Measurements from ENCODE around the gene ARV1.
"Not testable (repeated sequence)": the region's sequence is repeated elsewhere in the genome, so short reads cannot be mapped to it uniquely, and the experiment has no call there.

The ARV1 gene

DNA sequence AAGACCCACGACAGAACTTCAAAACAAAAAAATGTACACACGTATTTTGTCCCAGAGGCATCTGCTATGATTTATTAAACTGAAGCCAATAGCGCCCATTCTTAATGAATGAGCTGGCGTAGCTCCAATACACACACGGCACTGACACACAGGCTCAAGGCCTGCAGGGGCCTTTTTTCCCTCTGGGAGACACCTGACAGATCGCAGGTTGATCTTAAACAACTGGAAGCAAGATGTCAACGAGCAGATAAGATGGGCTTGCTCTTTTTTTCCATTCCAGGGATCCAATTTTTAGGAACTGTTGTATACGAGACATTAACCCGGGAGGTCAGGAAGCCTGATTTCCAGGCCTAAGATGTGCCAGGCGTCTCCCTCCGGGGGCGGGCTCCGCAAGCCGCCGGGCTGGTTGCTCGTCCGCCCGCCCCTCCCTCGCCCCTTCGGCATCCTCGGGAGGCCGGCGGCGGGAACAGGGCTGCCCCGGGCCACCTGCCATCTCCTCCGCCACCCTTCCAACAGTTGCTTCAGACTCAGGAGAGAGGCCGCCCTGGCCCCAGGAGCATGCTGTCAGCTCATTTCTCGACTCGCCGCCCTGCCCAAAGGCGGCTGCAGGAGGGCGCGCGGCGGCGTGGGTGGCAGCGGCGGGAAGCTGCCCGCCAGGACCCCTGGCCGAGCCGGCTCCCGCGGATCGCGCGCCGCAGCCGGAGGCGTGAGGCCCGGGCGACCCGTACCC lies 968 bp upstream of the ARV1 start:
- Histone ChIP-seq H3K9me3 (replicated peaks; ENCODE audit: low read length) (no peaks in the 10 kb centered on the region), H3K4me1 (ENCODE audit: control insufficient read depth, insufficient read depth, low read length) (peaks cover 15% of the 10 kb centered on the region)

DNA sequence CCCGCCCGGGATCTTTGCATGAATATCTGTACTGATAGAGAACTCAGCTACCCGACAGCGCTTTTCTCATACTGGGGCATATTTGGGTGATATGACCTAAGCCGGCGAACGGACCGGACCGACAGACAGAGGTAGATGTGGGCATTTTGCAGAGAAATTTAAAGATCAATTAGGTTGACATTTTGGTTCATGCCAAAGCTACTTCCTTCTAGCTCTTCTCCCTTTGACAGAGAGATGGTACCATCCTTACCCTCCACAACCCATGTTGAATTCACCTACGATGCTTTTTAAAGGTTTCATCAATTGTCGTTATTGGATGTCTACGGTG lies 459 bp downstream of the ARV1 start:
- H3K4me3 ChIP-seq (ENCODE audit: low read length), result peak overlapping the region; percentile 78
- peaks cover 15% of the 10 kb centered on the region for H3K4me1 ChIP-seq (ENCODE audit: control insufficient read depth, insufficient read depth, low read length)
- no peaks in the 10 kb centered on the region for H3K27me3 ChIP-seq (ENCODE audit: control insufficient read depth, insufficient read depth, low read length)
- no peaks in the 10 kb centered on the region for H3K9me3 ChIP-seq (replicated peaks; ENCODE audit: low read length)
- peaks cover 7% of the 10 kb centered on the region for H3K36me3 ChIP-seq (ENCODE audit: insufficient read depth, low read length)
- peak overlapping the region; percentile 80 for H3K4me2 ChIP-seq (ENCODE audit: low read length)
- peak overlapping the region; percentile 73 for H3K9ac ChIP-seq (ENCODE audit: low read depth, low read length)

More for the DNA sequence above, 968 bp upstream of the ARV1 start:
- Histone ChIP-seq H3K27me3 (ENCODE audit: control insufficient read depth, insufficient read depth, low read length) (no peaks in the 10 kb centered on the region), H3K4me2 (ENCODE audit: low read length) (peak overlapping the region; percentile 86), H3K4me3 (ENCODE audit: low read length) (peak overlapping the region; percentile 78), H3K36me3 (ENCODE audit: insufficient read depth, low read length) (peaks cover 7% of the 10 kb centered on the region), H3K9ac (ENCODE audit: low read depth, low read length) (peak overlapping the region; percentile 45)

DNA sequence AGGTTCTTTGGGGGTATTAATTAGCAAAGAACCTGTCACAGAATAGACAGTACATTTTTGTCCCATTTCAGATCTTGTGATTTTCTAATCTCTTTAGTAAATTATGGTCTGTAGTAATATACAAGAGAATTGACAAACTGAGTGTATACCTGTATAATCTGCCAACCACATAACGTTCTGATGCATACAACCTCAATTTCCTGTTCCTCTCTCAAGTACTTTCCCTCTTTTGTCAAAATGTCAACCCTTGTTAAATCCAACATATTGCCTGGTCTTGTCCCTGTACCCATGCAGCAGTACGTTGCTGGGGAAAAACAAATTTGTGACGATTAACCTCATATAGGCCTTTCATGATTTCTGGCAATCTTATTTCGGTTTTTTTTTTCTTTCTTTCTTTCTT lies 1.1 kb downstream of the ARV1 start:
- H3K27me3 ChIP-seq (ENCODE audit: control insufficient read depth, insufficient read depth, low read length), result no peaks in the 10 kb centered on the region
- H3K36me3 ChIP-seq (ENCODE audit: insufficient read depth, low read length), result peaks cover 7% of the 10 kb centered on the region
- peak overlapping the region; percentile 73 for H3K9ac ChIP-seq (ENCODE audit: low read depth, low read length)
- H3K9me3 ChIP-seq (replicated peaks; ENCODE audit: low read length), result no peaks in the 10 kb centered on the region
- peak overlapping the region; percentile 80 for H3K4me2 ChIP-seq (ENCODE audit: low read length)
- peak overlapping the region; percentile 78 for H3K4me3 ChIP-seq (ENCODE audit: low read length)
- peaks cover 15% of the 10 kb centered on the region for H3K4me1 ChIP-seq (ENCODE audit: control insufficient read depth, insufficient read depth, low read length)

DNA sequence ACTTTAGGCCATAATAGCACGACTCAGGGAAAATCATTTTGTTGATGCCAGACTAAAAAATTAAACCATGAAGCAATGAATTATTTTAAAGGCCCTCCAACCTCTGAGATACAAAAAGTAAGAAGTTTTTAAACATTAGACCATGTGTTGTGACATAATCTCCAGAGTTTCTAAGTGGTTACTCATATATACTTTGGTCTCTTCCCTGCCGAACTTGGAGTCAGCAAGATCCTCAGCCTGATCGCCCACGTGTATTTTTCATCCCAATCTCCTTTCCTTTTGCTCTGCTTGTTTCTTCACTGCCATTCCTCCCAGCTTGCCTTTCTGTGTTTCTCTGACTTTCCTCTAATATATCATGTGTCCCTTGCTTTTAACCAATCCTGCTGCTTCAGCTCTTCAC lies 3.8 kb downstream of the ARV1 start:
- H3K4me1 ChIP-seq (ENCODE audit: control insufficient read depth, insufficient read depth, low read length), result peaks cover 19% of the 10 kb centered on the region
- H3K4me2 ChIP-seq (ENCODE audit: low read length), result no peak overlapping the region
- no peak overlapping the region for H3K9ac ChIP-seq (ENCODE audit: low read depth, low read length)
- H3K36me3 ChIP-seq (ENCODE audit: insufficient read depth, low read length), result peaks cover 7% of the 10 kb centered on the region
- no peaks in the 10 kb centered on the region for H3K27me3 ChIP-seq (ENCODE audit: control insufficient read depth, insufficient read depth, low read length)
- H3K9me3 ChIP-seq (replicated peaks; ENCODE audit: low read length), result no peaks in the 10 kb centered on the region
- no peak overlapping the region for H3K4me3 ChIP-seq (ENCODE audit: low read length)

DNA sequence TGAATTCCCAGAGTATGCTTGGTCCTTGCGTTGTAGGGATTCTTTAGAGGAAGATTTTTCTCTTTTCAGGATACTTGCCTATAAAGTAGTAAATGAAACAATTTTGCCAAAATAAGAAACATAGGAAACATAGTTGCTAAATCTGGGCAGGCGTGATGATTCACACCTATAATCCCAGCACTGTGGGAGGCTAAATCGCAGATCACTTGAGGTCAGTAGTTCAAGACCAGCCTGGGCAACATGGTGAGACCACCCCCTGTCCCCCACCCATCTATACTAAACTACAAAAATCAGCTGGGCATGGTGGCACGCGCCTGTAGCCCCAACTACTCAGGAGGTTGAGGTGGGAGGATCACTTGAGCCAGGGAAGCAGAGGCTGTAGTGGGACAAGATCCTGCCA lies 4.9 kb downstream of the ARV1 start:
- no peak overlapping the region for H3K4me2 ChIP-seq (ENCODE audit: low read length)
- no peaks in the 10 kb centered on the region for H3K27me3 ChIP-seq (ENCODE audit: control insufficient read depth, insufficient read depth, low read length)
- H3K36me3 ChIP-seq (ENCODE audit: insufficient read depth, low read length), result peaks cover 10% of the 10 kb centered on the region
- peaks cover 17% of the 10 kb centered on the region for H3K4me1 ChIP-seq (ENCODE audit: control insufficient read depth, insufficient read depth, low read length)
- H3K9ac ChIP-seq (ENCODE audit: low read depth, low read length), result no peak overlapping the region
- H3K4me3 ChIP-seq (ENCODE audit: low read length), result no peak overlapping the region
- H3K9me3 ChIP-seq (replicated peaks; ENCODE audit: low read length), result no peaks in the 10 kb centered on the region

DNA sequence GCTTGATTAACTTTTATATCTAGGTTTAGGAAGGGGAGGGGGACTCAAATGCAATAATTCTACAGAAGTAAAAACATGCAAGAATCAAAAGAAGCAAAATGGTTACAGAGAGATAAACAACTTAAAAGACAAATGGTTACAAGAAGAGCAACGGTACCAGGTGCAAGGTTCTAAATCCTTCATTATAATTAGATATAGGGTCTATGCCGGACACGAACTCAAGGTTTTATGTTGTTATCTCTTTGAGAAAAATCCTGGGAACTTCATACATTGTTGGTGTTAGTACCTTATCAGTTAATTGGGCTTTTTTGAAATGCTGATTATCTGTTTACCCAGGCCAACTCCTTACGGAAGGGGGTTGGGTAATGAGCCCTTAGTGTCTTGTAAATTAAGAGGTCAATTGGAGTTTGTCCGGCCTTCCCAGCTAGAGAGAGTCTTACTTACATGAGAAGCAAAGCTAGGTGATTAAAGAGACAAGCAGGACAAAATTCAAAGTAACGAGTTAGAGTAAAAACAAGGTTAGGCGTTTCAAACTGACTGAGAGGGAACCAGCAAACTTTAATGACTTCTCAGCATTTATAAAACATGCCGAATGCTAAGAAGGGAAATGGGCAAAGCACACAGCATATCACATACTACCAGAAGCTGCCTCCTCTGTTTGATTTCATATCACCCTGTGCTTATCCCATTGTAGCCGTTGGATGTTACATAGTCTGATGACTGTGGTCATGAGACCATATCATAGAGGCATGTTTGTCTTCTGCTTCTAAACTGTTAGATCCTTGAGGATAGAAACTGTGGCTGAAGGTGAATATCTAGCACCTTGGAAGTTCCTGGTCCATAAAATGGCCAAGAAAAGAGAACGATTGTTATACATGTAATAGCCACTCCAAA lies 6.0 kb downstream of the ARV1 start:
- H3K9ac ChIP-seq (ENCODE audit: low read depth, low read length); H3K27me3 ChIP-seq (ENCODE audit: control insufficient read depth, insufficient read depth, low read length); H3K4me2 ChIP-seq (ENCODE audit: low read length); H3K4me3 ChIP-seq (ENCODE audit: low read length); H3K9me3 ChIP-seq (replicated peaks; ENCODE audit: low read length); H3K36me3 ChIP-seq (ENCODE audit: insufficient read depth, low read length): not testable (repeated sequence)
- peaks cover 13% of the 10 kb centered on the region for H3K4me1 ChIP-seq (ENCODE audit: control insufficient read depth, insufficient read depth, low read length)

DNA sequence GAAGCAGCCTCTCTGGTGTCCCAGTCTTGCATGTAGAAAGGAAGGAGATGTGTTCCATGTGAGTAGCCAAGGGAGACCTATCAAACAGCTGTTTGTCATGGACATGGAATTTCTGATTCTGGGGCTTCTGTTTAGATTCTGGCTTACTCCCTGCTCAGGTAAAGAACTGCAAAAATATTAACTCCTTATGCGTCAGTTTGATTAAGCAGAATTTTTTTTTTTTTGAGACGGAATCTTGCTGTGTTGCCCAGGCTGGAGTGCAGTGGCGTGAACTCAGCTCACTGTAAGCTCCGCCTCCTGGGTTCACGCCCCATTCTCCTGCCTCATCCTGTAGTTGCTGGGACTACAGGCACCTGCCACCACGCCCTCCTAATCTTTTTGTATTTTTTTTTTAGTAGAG lies 6.8 kb downstream of the ARV1 start:
- peaks cover 9% of the 10 kb centered on the region for H3K4me1 ChIP-seq (ENCODE audit: control insufficient read depth, insufficient read depth, low read length)
- H3K4me3 ChIP-seq (ENCODE audit: low read length), result no peak overlapping the region
- H3K27me3 ChIP-seq (ENCODE audit: control insufficient read depth, insufficient read depth, low read length), result no peaks in the 10 kb centered on the region
- no peak overlapping the region for H3K4me2 ChIP-seq (ENCODE audit: low read length)
- H3K36me3 ChIP-seq (ENCODE audit: insufficient read depth, low read length), result peaks cover 10% of the 10 kb centered on the region
- H3K9ac ChIP-seq (ENCODE audit: low read depth, low read length), result no peak overlapping the region
- H3K9me3 ChIP-seq (replicated peaks; ENCODE audit: low read length), result no peaks in the 10 kb centered on the region

DNA sequence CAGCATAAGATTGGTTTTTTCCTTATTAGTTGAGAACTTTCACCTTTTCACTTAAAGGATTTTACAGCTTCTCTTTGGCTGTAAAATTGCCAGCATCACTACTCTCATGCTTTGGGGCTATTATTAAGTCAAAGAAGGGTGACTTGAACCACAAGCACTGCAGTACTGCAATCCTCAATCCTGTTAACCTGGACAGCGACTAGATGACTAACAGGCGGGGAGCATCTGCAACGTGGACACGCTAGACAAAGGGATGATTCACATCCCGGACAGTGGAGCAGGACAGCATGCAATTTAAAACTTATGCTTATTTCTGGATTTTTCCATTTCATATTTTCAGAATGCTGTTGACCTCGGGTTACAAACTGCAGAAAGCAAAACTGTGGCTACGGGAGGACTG lies 8.1 kb downstream of the ARV1 start:
- peaks cover 9% of the 10 kb centered on the region for H3K4me1 ChIP-seq (ENCODE audit: control insufficient read depth, insufficient read depth, low read length)
- no peaks in the 10 kb centered on the region for H3K27me3 ChIP-seq (ENCODE audit: control insufficient read depth, insufficient read depth, low read length)
- H3K36me3 ChIP-seq (ENCODE audit: insufficient read depth, low read length), result peaks cover 9% of the 10 kb centered on the region
- no peak overlapping the region for H3K4me3 ChIP-seq (ENCODE audit: low read length)
- H3K9ac ChIP-seq (ENCODE audit: low read depth, low read length), result no peak overlapping the region
- H3K4me2 ChIP-seq (ENCODE audit: low read length), result peak overlapping the region; percentile 6
- no peaks in the 10 kb centered on the region for H3K9me3 ChIP-seq (replicated peaks; ENCODE audit: low read length)

DNA sequence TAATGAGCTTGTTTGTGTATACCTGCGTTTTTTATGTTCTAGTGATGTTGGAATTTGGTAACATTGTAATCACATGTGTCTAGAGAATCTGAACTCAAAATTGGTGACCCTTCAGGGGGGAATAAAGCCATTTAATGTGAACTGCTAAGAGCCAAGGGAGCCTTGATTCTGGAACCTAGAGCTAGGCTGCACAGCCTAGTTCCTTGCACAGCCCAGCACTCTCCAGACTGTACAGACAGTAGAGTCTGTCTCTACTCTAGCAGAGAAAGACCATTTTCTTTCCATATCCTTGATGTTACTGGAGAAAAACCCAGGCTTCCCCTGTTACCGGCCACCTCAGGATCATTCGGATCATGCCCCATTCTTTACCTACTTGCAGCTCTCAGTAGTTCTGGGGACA lies 8.6 kb downstream of the ARV1 start:
- Histone ChIP-seq H3K9ac (ENCODE audit: low read depth, low read length) (no peak overlapping the region), H3K36me3 (ENCODE audit: insufficient read depth, low read length) (peaks cover 12% of the 10 kb centered on the region), H3K9me3 (replicated peaks; ENCODE audit: low read length) (no peaks in the 10 kb centered on the region), H3K4me3 (ENCODE audit: low read length) (no peak overlapping the region), H3K4me2 (ENCODE audit: low read length) (peak overlapping the region; percentile 6), H3K4me1 (ENCODE audit: control insufficient read depth, insufficient read depth, low read length) (peaks cover 9% of the 10 kb centered on the region), H3K27me3 (ENCODE audit: control insufficient read depth, insufficient read depth, low read length) (no peaks in the 10 kb centered on the region)

DNA sequence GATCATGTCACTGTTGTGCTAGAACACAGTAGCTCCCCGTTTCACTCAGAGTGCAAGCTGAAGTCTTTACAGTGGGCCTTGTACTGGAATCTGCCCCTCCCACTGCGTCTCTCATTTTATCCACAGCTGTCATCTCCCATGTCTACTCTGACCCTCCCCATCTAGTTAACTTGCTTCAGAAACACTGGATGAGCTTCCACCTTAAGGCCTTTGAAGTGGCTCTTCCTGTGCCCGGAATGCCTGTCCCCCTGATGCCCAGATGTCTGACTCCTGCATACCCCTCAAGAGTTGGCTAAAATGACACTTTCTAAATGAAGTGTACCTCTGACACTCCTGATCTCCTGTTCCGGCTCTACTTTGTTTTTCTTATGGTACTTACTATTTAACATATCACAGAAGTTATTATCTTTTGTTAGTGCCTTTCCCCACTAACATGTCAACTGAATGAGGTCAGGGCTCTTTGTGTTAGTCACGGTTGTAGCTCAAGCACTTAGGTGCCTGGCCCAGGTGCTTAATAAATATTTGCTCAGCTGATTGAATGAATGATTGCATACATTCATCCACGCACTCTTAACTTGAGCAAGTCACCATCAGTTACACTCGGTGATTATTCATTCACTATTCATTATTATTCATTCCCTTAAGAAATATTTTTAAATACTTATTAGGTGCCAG lies 13.3 kb downstream of the ARV1 start:
- H3K4me2 ChIP-seq (ENCODE audit: low read length), result no peak overlapping the region
- no peaks in the 10 kb centered on the region for H3K9me3 ChIP-seq (replicated peaks; ENCODE audit: low read length)
- no peak overlapping the region for H3K4me3 ChIP-seq (ENCODE audit: low read length)
- peaks cover 24% of the 10 kb centered on the region for H3K36me3 ChIP-seq (ENCODE audit: insufficient read depth, low read length)
- peaks cover 3% of the 10 kb centered on the region for H3K4me1 ChIP-seq (ENCODE audit: control insufficient read depth, insufficient read depth, low read length)
- no peak overlapping the region for H3K9ac ChIP-seq (ENCODE audit: low read depth, low read length)
- H3K27me3 ChIP-seq (ENCODE audit: control insufficient read depth, insufficient read depth, low read length), result no peaks in the 10 kb centered on the region

DNA sequence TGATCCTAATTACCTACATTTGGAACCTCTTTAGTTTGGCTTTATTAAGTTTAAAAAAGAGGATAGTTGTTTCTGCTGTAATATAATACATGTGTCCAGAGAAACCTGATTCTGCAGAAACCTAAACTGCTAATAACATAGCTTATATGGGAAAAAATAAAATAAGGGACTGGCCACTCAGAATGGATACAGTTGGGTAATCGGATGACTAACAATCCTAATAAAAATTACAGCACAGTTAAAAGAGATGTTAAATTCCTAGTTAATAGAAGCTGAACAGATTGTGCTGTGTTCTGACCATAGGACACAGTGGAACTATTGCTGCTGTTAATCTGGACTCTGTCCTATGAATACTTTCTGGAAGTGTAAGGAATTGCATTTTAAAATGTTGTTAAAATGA lies 16.0 kb downstream of the ARV1 start:
- H3K4me2 ChIP-seq (ENCODE audit: low read length), result no peak overlapping the region
- H3K4me1 ChIP-seq (ENCODE audit: control insufficient read depth, insufficient read depth, low read length), result no peaks in the 10 kb centered on the region
- peaks cover 45% of the 10 kb centered on the region for H3K36me3 ChIP-seq (ENCODE audit: insufficient read depth, low read length)
- no peaks in the 10 kb centered on the region for H3K9me3 ChIP-seq (replicated peaks; ENCODE audit: low read length)
- H3K27me3 ChIP-seq (ENCODE audit: control insufficient read depth, insufficient read depth, low read length), result no peaks in the 10 kb centered on the region
- H3K9ac ChIP-seq (ENCODE audit: low read depth, low read length), result no peak overlapping the region
- H3K4me3 ChIP-seq (ENCODE audit: low read length), result no peak overlapping the region
